Liver (tissue), 9 donors: ENCODE data around the gene PPFIBP1. TPM values are rescaled to one million over a fixed set of nuclear protein-coding genes. Genes with fewer than 3 reads are reported as not detected.

Experiments used
- DNase-seq: peaks from one replicate; pipeline ENCODE4 v3.0.0-alpha.2; 2017; ENCODE audit warnings: low spot score
- H3K27ac ChIP-seq, 2 donors: one replicate each; pipeline ENCODE4 v1.7.0; 2013; ENCODE audit warnings: inconsistent platforms in 2 of 2, low read length in 2 of 2, control low read depth in 1 of 2, low read depth in 1 of 2, mild to moderate bottlenecking in 1 of 2
- H3K27me3 ChIP-seq, 4 donors: one replicate each; pipeline versions ENCODE4 v1.6.1 to v1.7.0; 2013; ENCODE audit warnings: low read length in 3 of 4, inconsistent platforms in 1 of 4, mild to moderate bottlenecking in 1 of 4, moderate library complexity in 1 of 4; ENCODE audit not compliant: control insufficient read depth in 4 of 4, insufficient read depth in 4 of 4
- H3K36me3 ChIP-seq, 4 donors: one replicate each; pipeline versions ENCODE4 v1.6.1 to v1.7.0; 2013; ENCODE audit warnings: low read length in 3 of 4, mild to moderate bottlenecking in 3 of 4, low read depth in 1 of 4, moderate library complexity in 1 of 4; ENCODE audit not compliant: control insufficient read depth in 4 of 4, insufficient read depth in 3 of 4
- H3K4me1 ChIP-seq, 4 donors: one replicate each; pipeline versions ENCODE4 v1.6.1 to v1.7.0; 2013; ENCODE audit warnings: low read length in 3 of 4, mild to moderate bottlenecking in 3 of 4, moderate library complexity in 1 of 4; ENCODE audit not compliant: control insufficient read depth in 4 of 4, insufficient read depth in 4 of 4
- H3K4me3 ChIP-seq, 3 donors: one replicate each; pipeline versions ENCODE4 v1.6.1 to v1.7.0; 2013; ENCODE audit warnings: low read length in 3 of 3, control low read depth in 1 of 3, low read depth in 1 of 3, mild to moderate bottlenecking in 1 of 3
- H3K9ac ChIP-seq, 2 donors: one replicate each; pipeline ENCODE4 v1.7.0; 2013; ENCODE audit warnings: low read length in 2 of 2, mild to moderate bottlenecking in 2 of 2, moderate library complexity in 2 of 2, control low read depth in 1 of 2, low read depth in 1 of 2
- H3K9me3 ChIP-seq, 4 donors: one replicate each; pipeline versions ENCODE4 v1.6.1 to v1.7.0; 2013; ENCODE audit warnings: low read length in 3 of 4; ENCODE audit not compliant: control insufficient read depth in 4 of 4
- ATF3 ChIP-seq: IDR thresholded peaks from 2 replicates; pipeline ENCODE4 v1.6.1; 2016; ENCODE audit warnings: antibody characterized with exemption
- CTCF ChIP-seq: fragments of 150-350 bp; IDR thresholded peaks from 2 replicates; pipeline ENCODE4 v1.5.1; 2017; ENCODE audit warnings: improper control_type of control experiment, low read depth, low read length; ENCODE audit not compliant: missing input control
- EGR1 ChIP-seq, 2 donors: IDR thresholded peaks; 2 replicates each; pipeline ENCODE4 v1.6.1; 2016 to 2018; ENCODE audit warnings: antibody characterized with exemption in 2 of 2, low read depth in 2 of 2
- FOXA1 ChIP-seq: IDR thresholded peaks from 2 replicates; pipeline ENCODE4 v1.6.1; 2016; ENCODE audit warnings: antibody characterized with exemption
- FOXA2 ChIP-seq: IDR thresholded peaks from 2 replicates; pipeline ENCODE4 v1.6.1; 2016; ENCODE audit warnings: antibody characterized with exemption
- GABPA ChIP-seq, 2 donors: IDR thresholded peaks in 1 of 2; conservative IDR thresholded peaks in 1 of 2; 2 replicates each; pipeline ENCODE4 v1.6.1; 2016; ENCODE audit warnings: antibody characterized with exemption in 2 of 2, mild to moderate bottlenecking in 1 of 2, moderate library complexity in 1 of 2
- HNF4A ChIP-seq, 2 donors: conservative IDR thresholded peaks; 2 replicates each; pipeline ENCODE4 v1.6.1; 2016; ENCODE audit warnings: antibody characterized with exemption in 2 of 2, mild to moderate bottlenecking in 2 of 2
- HNF4G ChIP-seq: IDR thresholded peaks from 2 replicates; pipeline ENCODE4 v1.6.1; 2016; ENCODE audit warnings: antibody characterized with exemption
- JUND ChIP-seq, 2 donors: IDR thresholded peaks; 2 replicates each; pipeline ENCODE4 v1.6.1; 2016; ENCODE audit warnings: antibody characterized with exemption in 2 of 2
- MAX ChIP-seq: IDR thresholded peaks from 2 replicates; pipeline ENCODE4 v1.6.1; 2016; ENCODE audit warnings: antibody characterized with exemption
- NR2F2 ChIP-seq: IDR thresholded peaks from 2 replicates; pipeline ENCODE4 v1.6.1; 2016; ENCODE audit warnings: antibody characterized with exemption
- RAD21 ChIP-seq, 2 donors: IDR thresholded peaks; 2 replicates each; pipeline ENCODE4 v1.6.1; 2016; ENCODE audit warnings: antibody characterized with exemption in 2 of 2, mild to moderate bottlenecking in 2 of 2
- RXRA ChIP-seq, 2 donors: IDR thresholded peaks; 2 replicates each; pipeline ENCODE4 v1.6.1; 2017 to 2018; ENCODE audit warnings: antibody characterized with exemption in 2 of 2, mild to moderate bottlenecking in 1 of 2
- SP1 ChIP-seq: IDR thresholded peaks from 2 replicates; pipeline ENCODE4 v1.6.1; 2018; ENCODE audit warnings: antibody characterized with exemption, mild to moderate bottlenecking
- TAF1 ChIP-seq: conservative IDR thresholded peaks from 2 replicates; pipeline ENCODE4 v1.6.1; 2016; ENCODE audit warnings: antibody characterized with exemption, mild to moderate bottlenecking
- YY1 ChIP-seq: IDR thresholded peaks from 2 replicates; pipeline ENCODE4 v1.6.1; 2016; ENCODE audit warnings: antibody characterized with exemption, mild to moderate bottlenecking
- ZBTB33 ChIP-seq: IDR thresholded peaks from 2 replicates; pipeline ENCODE4 v1.6.1; 2016; ENCODE audit warnings: antibody characterized with exemption
- WGBS: extraction: QIAGEN DNeasy Blood & Tissue Kit; methylation state at CpG from one replicate; pipeline ENCODE4 v1.1.7; 2013; 5-methylcytosine and 5-hydroxymethylcytosine counted together
- polyA plus RNA-seq, 2 donors: library from polyadenylated mRNA; stranded (reverse) in 1 of 2; unstranded in 1 of 2; fragments of 200-250 nt in 1 of 2; fragments of >200 nt in 1 of 2; fragmentation: Nextera tagmentation in 1 of 2; extraction: Ambion mirVana in 1 of 2; gene quantifications; one replicate each; pipeline versions ENCODE4 v1.2.1 to v1.2.3, GENCODE V29; 2013 to 2015
- total RNA-seq, 2 donors: library from RNA; depleted of rRNA; stranded (reverse); fragments of >200 nt; gene quantifications; one replicate each; pipeline ENCODE4 v1.2.3, GENCODE V29; 2014
- donor health status: healthy.
- donor health status: healthy.
- donor health status: healthy.
- donor health status: healthy.
- donor health status: healthy.

Gene PPFIBP1
- total and polyA plus RNA-seq, 4 donors, result 10.5 to 65.8 (median 17.4) TPM

GRCh38 chr12:27696864-27697564 is 173.0 kb downstream of the PPFIBP1 start:
- Histone ChIP-seq H3K27me3 (no peaks in the 10 kb centered on the region), H3K9ac (peak overlapping the region in 1 of 2 donors; percentile 46), H3K4me3 (no peak overlapping the region), H3K36me3 (peaks cover 0 to 17% (median 13%) of the 10 kb centered on the region in 4 donors), H3K4me1 (peaks cover 0 to 38% (median 22%) of the 10 kb centered on the region in 4 donors), H3K9me3 (no peaks in the 10 kb centered on the region), H3K27ac (peak overlapping the region; percentile 56 to 78)
- no peak for DNase-seq
- WGBS, result 38% methylated on average over 3 of the region's 3 CpGs
- TF ChIP-seq MAX (peak; percentile 44), SP1 (peak; percentile 57), CTCF (no peak), ATF3 (peak; percentile 84), HNF4A (conservative IDR thresholded peaks at IDR 0.05) (peak; percentile 92 to 94), YY1 (peak; percentile 35), HNF4G (peak; percentile 72), RXRA (IDR thresholded peaks at IDR 0.05) (peak in 1 of 2 donors; percentile 44), ZBTB33 (no peak), JUND (IDR thresholded peaks at IDR 0.05) (peak; percentile 36 to 62), RAD21 (IDR thresholded peaks at IDR 0.05) (peak; percentile 7 to 8), EGR1 (IDR thresholded peaks at IDR 0.05; ENCODE audit: low read depth in 2 of 2) (no peak)

GRCh38 chr12:27703720-27704452 is 179.9 kb downstream of the PPFIBP1 start:
- WGBS, result 4% methylated on average over 4 of the region's 4 CpGs
- H3K9ac ChIP-seq, result no peak overlapping the region
- H3K4me1 ChIP-seq, result peaks cover 0 to 5% (median 1%) of the 10 kb centered on the region in 4 donors
- no peaks in the 10 kb centered on the region for H3K9me3 ChIP-seq
- no peaks in the 10 kb centered on the region for H3K27me3 ChIP-seq
- H3K36me3 ChIP-seq, result no peaks in the 10 kb centered on the region
- no peak overlapping the region for H3K27ac ChIP-seq
- peak; percentile 70 for DNase-seq
- no peak overlapping the region for H3K4me3 ChIP-seq
- no peak for TF ChIP-seq NR2F2
- no peak for TF ChIP-seq YY1
- TF ChIP-seq FOXA1, result no peak
- no peak for TF ChIP-seq ZBTB33
- TF ChIP-seq RXRA (IDR thresholded peaks at IDR 0.05), result no peak
- no peak for TF ChIP-seq JUND (IDR thresholded peaks at IDR 0.05)
- no peak for TF ChIP-seq FOXA2
- peak; percentile 88 for TF ChIP-seq CTCF
- no peak for TF ChIP-seq GABPA (IDR thresholded peaks at IDR 0.05 in 1 of 2, conservative IDR thresholded peaks at IDR 0.05 in 1 of 2)
- peak; percentile 92 to 96 for TF ChIP-seq RAD21 (IDR thresholded peaks at IDR 0.05)
- no peak for TF ChIP-seq MAX
- TF ChIP-seq HNF4A (conservative IDR thresholded peaks at IDR 0.05), result peak; percentile 58 to 80
- no peak for TF ChIP-seq TAF1
- TF ChIP-seq SP1, result no peak
- peak; percentile 52 for TF ChIP-seq HNF4G
- no peak for TF ChIP-seq EGR1 (IDR thresholded peaks at IDR 0.05; ENCODE audit: low read depth in 2 of 2)
